OCI-LY3 (cell line): ENCODE results near the gene FHL3.

ENCODE experiments used
- H2AFZ ChIP-seq: fragments of 200-600, 300-600 bp; shearing (Covaris generic); 2 replicates; pipeline ENCODE4 v1.6.0; 2014; ENCODE audit warnings: antibody characterized with exemption, low read depth, low read length
- H3K27ac ChIP-seq: fragments of 200-600, 300-600 bp; sonication (generic); 2 replicates; pipeline ENCODE4 v1.5.1; 2014; ENCODE audit warnings: mild to moderate bottlenecking, low read length, moderate library complexity, mixed read lengths
- H3K27me3 ChIP-seq: fragments of 200-600, 300-600 bp; sonication (generic); 2 replicates; pipeline ENCODE4 v1.6.1; 2014; ENCODE audit warnings: low read depth, low read length, mixed read lengths
- H3K36me3 ChIP-seq: fragments of 200-600, 300-600 bp; sonication (generic); replicated peaks from 2 replicates; pipeline ENCODE3; 2014; ENCODE audit warnings: low read depth, low read length, mixed read lengths
- H3K4me1 ChIP-seq: fragments of 300-600, 200-600 bp; sonication (generic); 2 replicates; pipeline ENCODE4 v1.6.1; 2014; ENCODE audit warnings: low read length, mixed read lengths
- H3K4me2 ChIP-seq: fragments of 200-600, 300-600 bp; sonication (generic); 2 replicates; pipeline ENCODE4 v1.6.1; 2014; ENCODE audit warnings: low read length, mixed read lengths
- H3K4me3 ChIP-seq: fragments of 300-600, 200-600 bp; sonication (generic); 2 replicates; pipeline ENCODE4 v1.5.1; 2014; ENCODE audit warnings: antibody characterized with exemption, mild to moderate bottlenecking, low read length, moderate library complexity
- H3K79me2 ChIP-seq: fragments of 300-600, 200-600 bp; shearing (Covaris generic); 2 replicates; pipeline ENCODE4 v1.6.1; 2014; ENCODE audit warnings: mild to moderate bottlenecking, low read length, mixed read lengths
- H3K9ac ChIP-seq: fragments of 300-600, 200-600 bp; shearing (Covaris generic); 2 replicates; pipeline ENCODE4 v1.6.0; 2014; ENCODE audit warnings: mild to moderate bottlenecking, low read length, moderate library complexity
- H3K9me3 ChIP-seq: fragments of 200-600, 300-600 bp; shearing (Covaris generic); 2 replicates; pipeline ENCODE4 v1.6.1; 2014; ENCODE audit warnings: low read length, mixed read lengths; ENCODE audit not compliant: insufficient read depth
- H4K20me1 ChIP-seq: fragments of 200-600, 300-600 bp; sonication (generic); 2 replicates; pipeline ENCODE4 v1.6.1; 2016; ENCODE audit warnings: low read length, mixed read lengths; ENCODE audit not compliant: insufficient read depth
- CTCF ChIP-seq: fragments of 200-600, 300-600 bp; sonication (generic); IDR thresholded peaks from 2 replicates; pipeline ENCODE4 v1.5.1; 2014; ENCODE audit warnings: antibody characterized with exemption, low read length, low read depth
- EZH2phosphoT487 ChIP-seq: fragments of 200-600 bp; shearing (Covaris generic); IDR thresholded peaks from 2 replicates; pipeline ENCODE4 v1.6.1; 2018; ENCODE audit warnings: antibody characterized with exemption, mixed run types, low read depth

Gene FHL3

DNA sequence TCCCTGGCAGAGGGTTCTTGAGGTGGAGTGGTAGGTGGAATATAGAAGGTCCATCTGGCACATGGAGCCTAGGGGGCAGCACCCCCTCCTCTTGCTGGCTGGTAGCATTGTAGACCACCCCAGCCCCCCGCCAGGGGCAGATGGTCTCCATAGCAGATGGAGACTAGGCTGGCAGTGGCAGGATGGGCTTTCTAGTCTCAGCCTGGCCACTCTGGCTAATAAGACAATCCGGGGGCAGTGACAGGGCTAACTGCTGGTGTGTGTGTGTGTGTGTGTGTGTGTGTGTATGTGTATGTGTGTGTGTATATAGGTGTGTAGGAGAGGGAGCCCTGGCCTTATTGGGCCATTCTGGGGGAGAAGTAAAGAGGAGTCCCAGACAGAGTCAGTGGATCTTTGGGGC is 23.4 kb upstream of the FHL3 start:
- Histone ChIP-seq H3K27ac (peak overlapping the region; percentile 100), H3K9ac (peak overlapping the region; percentile 93), H3K4me3 (peak overlapping the region; percentile 68), H3K27me3 (no peaks in the 10 kb centered on the region), H3K4me2 (peak overlapping the region; percentile 82), H3K9me3 (no peaks in the 10 kb centered on the region), H2AFZ (no peak overlapping the region), H3K79me2 (peaks cover 81% of the 10 kb centered on the region), H4K20me1 (no peaks in the 10 kb centered on the region), H3K4me1 (peaks cover 79% of the 10 kb centered on the region), H3K36me3 (peaks cover 12% of the 10 kb centered on the region)
- TF ChIP-seq EZH2phosphoT487 (no peak), CTCF (peak; percentile 39)

- Histone ChIP-seq H3K79me2 (peaks cover 78% of the 10 kb centered on the region), H3K9ac (peak overlapping the region; percentile 98), H3K36me3 (peaks cover 15% of the 10 kb centered on the region), H3K4me2 (peak overlapping the region; percentile 96), H2AFZ (no peak overlapping the region), H3K9me3 (no peaks in the 10 kb centered on the region), H3K27ac (peak overlapping the region; percentile 100), H4K20me1 (no peaks in the 10 kb centered on the region), H3K4me3 (peak overlapping the region; percentile 68), H3K27me3 (no peaks in the 10 kb centered on the region), H3K4me1 (peaks cover 82% of the 10 kb centered on the region)
- TF ChIP-seq EZH2phosphoT487: no peak
- no peak for TF ChIP-seq CTCF
These were observed 22.8 kb upstream of the FHL3 start for GRCh38 chr1:38028105-38028591.

DNA sequence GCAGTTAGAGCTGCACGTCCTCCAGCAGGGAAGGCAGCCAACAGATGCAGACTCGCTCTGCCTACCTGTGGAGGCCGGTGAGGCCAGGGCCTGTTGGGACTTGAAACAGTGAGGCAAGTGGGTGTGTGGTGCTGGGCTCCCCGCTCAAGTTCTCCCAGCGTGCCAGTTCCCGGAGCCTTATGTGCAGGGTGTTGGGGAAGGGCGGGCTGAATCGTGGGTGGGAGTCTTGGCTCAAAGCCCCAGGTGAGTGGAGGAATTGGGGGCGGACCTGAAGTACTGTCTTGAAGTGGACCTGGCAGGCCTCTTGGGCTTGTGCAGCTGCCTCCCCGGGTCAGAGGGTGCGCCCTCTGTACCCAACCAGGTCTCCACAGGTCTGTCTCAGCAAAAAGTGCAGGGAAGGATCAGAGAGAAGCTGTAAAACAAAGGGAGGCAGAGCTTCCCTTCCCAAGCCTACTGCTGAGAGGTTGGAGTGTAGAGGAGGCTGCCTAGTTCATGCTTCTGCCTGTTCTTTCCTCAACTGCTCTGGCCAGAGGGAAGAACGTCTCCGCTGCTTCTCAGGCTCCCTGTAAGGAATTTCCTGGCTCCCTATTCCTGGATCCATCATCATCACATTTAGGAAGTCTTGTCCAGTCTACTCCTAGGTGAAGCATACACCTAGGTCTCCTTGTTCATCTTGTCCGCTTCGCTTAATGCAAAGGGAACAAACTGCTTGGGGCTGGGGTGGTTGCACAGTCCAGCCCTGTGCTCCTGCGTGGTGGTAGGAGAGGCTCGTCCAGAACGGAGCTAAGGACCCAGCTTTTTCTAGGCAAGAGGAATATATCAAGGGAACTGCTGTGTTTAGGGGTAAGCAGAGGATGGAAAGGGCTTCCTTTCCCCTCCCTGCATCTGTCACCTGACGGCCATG is 22.1 kb upstream of the FHL3 start:
- Histone ChIP-seq H3K4me3 (peak overlapping the region; percentile 72), H2AFZ (no peak overlapping the region), H3K27me3 (no peaks in the 10 kb centered on the region), H3K36me3 (peaks cover 20% of the 10 kb centered on the region), H3K4me1 (peaks cover 85% of the 10 kb centered on the region), H3K9ac (peak overlapping the region; percentile 98), H3K79me2 (peaks cover 71% of the 10 kb centered on the region), H3K9me3 (no peaks in the 10 kb centered on the region), H3K4me2 (peak overlapping the region; percentile 96), H3K27ac (peak overlapping the region; percentile 100), H4K20me1 (no peaks in the 10 kb centered on the region)
- no peak for TF ChIP-seq CTCF
- no peak for TF ChIP-seq EZH2phosphoT487

- Histone ChIP-seq H3K27ac (peak overlapping the region; percentile 100), H3K36me3 (peaks cover 24% of the 10 kb centered on the region), H3K79me2 (peaks cover 64% of the 10 kb centered on the region), H3K9ac (peak overlapping the region; percentile 98), H3K4me2 (peak overlapping the region; percentile 96), H3K9me3 (no peaks in the 10 kb centered on the region), H3K4me1 (peaks cover 81% of the 10 kb centered on the region), H3K27me3 (no peaks in the 10 kb centered on the region), H3K4me3 (peak overlapping the region; percentile 72), H4K20me1 (no peaks in the 10 kb centered on the region), H2AFZ (no peak overlapping the region)
- TF ChIP-seq EZH2phosphoT487 (no peak), CTCF (peak; percentile 72)
These were observed 21.4 kb upstream of the FHL3 start for GRCh38 chr1:38026592-38027200.
